GM18873 (cell line): ENCODE data around the gene TLCD3B.

Source experiments
- ATAC-seq: cut with Tn5 transposase; IDR thresholded peaks from one replicate; pipeline ENCODE4 v1.9.1; 2021; ENCODE audit warnings: mild to moderate bottlenecking, moderate library complexity, moderate number of reproducible peaks; ENCODE audit not compliant: unreplicated experiment, low FRiP score

Gene TLCD3B

GRCh38 chr16:29991571-29991904, 39.5 kb downstream of the TLCD3B start:
- no peak for ATAC-seq

- no peak for ATAC-seq
These were observed 40.0 kb downstream of the TLCD3B start for GRCh38 chr16:29990883-29991570.

- no peak for ATAC-seq
These were observed 41.0 kb downstream of the TLCD3B start for GRCh38 chr16:29990034-29990433.

GRCh38 chr16:29989111-29989858, 41.8 kb downstream of the TLCD3B start:
- no peak for ATAC-seq

DNA sequence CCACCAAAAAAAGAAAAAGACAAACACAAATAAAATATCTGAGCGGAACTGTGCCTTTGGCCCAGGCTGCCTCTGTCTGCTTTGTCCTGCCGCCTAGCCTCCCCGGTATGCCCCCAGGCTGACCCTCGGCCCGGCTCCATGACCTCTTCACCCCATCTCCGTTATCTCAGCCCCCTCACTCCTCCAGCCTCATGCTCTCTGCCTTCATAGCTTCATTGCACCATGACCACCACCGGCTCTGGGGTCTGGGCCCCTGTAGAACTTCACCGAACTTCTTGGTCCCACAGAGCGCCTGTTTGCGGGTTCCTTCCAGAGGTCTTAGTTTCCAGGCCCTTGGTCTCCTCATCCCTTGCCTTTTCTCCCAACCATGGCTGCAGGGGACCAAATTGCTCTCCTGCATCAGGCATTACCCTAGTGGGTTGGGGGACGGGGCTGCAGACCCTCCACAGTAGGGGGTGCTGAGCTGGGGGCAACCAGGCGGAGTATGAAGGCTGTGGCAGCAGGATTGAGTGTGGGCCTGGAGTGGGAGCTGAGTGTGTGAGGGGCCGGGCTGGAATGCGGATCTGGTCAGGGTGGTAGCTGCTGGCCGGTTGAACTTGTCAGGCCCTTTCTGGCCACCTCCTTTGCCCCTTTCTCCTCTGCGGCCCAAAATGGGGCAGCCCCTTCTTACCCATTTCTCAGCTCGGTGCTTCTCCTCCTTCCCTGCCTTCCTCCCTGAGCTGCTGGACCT, 42.6 kb downstream of the TLCD3B start:
- ATAC-seq, result no peak

DNA sequence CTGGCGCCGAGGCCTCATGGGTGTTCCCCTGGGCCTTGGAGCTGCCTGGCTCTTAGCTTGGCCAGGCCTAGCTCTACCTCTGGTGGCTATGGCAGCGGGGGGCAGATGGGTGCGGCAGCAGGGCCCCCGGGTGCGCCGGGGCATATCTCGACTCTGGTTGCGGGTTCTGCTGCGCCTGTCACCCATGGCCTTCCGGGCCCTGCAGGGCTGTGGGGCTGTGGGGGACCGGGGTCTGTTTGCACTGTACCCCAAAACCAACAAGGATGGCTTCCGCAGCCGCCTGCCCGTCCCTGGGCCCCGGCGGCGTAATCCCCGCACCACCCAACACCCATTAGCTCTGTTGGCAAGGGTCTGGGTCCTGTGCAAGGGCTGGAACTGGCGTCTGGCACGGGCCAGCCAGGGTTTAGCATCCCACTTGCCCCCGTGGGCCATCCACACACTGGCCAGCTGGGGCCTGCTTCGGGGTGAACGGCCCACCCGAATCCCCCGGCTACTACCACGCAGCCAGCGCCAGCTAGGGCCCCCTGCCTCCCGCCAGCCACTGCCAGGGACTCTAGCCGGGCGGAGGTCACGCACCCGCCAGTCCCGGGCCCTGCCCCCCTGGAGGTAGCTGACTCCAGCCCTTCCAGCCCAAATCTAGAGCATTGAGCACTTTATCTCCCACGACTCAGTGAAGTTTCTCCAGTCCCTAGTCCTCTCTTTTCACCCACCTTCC, 43.5 kb downstream of the TLCD3B start:
- no peak for ATAC-seq

DNA sequence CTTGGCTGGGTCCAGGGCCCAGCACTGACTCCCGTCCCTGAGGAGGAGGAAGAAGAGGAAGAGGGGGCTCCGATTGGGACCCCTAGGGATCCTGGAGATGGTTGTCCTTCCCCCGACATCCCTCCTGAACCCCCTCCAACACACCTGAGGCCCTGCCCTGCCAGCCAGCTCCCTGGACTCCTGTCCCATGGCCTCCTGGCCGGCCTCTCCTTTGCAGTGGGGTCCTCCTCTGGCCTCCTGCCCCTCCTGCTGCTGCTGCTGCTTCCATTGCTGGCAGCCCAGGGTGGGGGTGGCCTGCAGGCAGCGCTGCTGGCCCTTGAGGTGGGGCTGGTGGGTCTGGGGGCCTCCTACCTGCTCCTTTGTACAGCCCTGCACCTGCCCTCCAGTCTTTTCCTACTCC, 44.1 kb downstream of the TLCD3B start:
- ATAC-seq, result no peak

DNA sequence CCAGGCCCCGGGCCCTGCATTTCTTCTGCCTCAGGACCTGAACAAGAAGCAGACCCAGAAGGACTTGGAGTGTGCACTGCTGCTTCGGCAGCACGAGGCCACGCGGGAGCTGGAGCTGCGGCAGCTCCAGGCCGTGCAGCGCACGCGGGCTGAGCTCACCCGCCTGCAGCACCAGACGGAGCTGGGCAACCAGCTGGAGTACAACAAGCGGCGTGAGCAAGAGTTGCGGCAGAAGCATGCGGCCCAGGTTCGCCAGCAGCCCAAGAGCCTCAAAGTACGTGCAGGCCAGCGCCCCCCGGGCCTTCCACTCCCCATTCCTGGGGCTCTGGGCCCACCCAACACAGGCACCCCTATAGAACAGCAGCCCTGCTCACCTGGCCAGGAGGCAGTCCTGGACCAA, 44.8 kb downstream of the TLCD3B start:
- no peak for ATAC-seq

DNA sequence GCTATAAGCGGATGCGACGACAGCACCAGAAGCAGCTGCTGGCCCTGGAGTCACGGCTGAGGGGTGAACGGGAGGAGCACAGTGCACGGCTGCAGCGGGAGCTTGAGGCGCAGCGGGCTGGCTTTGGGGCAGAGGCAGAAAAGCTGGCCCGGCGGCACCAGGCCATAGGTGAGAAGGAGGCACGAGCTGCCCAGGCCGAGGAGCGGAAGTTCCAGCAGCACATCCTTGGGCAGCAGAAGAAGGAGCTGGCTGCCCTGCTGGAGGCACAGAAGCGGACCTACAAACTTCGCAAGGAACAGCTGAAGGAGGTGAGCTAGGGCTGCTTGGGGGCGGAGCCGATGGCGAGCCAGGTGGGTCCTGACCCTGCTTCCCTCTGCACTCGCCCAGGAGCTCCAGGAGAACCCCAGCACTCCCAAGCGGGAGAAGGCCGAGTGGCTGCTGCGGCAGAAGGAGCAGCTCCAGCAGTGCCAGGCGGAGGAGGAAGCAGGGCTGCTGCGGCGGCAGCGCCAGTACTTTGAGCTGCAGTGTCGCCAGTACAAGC, 45.7 kb downstream of the TLCD3B start:
- no peak for ATAC-seq

DNA sequence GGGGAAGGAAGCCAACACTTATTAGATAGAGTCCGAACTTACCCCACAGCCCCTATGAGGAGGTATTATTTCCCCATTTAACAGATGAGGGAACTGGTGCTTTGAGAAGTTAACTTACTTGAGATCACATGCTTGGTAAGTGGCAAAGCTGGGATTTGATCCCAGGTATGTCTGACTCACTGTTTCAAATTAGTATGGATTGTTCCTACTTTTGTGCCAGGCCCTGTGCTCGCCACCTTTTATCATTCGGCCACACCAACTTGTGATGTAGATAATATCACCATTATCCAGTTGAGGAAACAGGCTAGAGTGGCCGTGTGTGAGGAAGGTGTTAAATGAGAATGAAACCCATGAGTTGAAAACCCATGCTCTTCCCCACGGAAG, 46.3 kb downstream of the TLCD3B start:
- no peak for ATAC-seq

- no peak for ATAC-seq
These were observed 46.8 kb downstream of the TLCD3B start for GRCh38 chr16:29984137-29984763.

- ATAC-seq, result no peak
These were observed 47.5 kb downstream of the TLCD3B start for GRCh38 chr16:29983420-29984136.

- ATAC-seq, result no peak
These were observed 48.3 kb downstream of the TLCD3B start for GRCh38 chr16:29982560-29983419.

- no peak for ATAC-seq
These were observed 52.4 kb downstream of the TLCD3B start for GRCh38 chr16:29978564-29979270.

- ATAC-seq, result no peak
These were observed 53.0 kb downstream of the TLCD3B start for GRCh38 chr16:29978081-29978480.

DNA sequence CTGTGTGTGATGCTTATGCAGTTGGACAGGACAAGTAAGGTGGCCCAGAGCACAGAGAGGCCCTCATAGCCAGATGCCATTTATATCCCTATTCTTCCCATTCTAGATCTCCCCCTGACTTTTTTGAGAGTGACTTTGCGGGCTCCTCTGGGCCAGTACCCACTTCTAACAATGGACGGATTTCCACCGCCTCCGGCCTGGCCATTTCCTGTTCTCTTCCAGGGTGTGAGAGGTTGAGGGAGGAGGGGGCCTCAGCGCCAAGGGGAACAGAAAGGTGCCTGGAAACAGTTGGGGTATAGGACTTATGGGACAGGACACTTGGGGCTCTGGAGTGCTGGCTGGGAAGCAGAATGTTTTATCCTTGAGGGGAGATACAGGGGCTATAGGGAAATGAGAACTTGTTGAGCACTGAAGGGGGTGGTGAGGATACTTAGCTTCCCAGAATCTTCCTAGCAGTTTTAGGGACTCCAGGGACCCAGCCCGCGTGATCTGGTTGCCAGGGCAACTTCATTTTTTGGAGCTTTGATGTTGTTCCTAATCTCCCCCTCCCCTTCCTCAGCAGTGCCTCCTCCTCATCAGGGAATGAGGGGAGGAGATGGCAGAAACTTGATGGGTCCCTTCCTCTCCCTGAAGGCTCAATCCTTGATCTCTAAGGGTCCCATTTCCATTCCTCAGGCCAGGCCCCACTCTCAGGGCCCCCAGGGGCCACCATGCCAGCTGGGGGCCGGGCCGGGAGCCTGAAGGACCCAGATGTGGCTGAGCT, 53.8 kb downstream of the TLCD3B start:
- no peak for ATAC-seq

DNA sequence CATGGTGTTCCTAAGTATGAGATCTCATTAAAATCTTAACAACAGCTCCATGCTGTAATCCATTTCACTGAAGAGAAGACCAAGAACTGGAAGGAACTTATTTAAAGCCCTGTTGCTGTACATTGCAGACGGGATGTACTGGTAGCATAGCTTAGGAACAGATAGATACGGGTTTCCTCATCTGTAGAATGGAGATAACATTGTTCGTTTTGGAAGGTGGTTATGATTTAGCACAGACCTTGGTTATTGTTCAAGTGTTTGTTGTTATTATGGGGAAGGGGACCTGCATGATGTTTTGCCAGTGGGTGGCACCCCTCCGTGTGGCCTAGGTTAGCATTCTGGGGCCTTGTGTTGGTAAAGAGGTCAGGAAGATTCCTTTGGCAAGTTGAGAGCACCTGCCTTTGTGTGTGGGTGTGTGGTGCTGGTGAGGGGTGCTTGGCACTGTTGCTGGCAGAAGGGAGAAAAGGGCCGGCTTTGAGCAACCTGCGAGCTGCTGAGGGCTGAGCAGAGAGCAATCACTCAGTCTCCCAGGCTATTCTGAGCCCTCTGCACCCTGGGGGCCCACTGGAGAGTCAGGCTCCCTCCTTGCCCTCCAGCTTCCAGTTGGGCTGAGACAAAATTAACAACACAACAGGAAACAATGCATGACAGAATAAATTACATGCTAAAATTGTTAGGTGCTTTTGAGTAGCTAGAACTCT, 55.1 kb downstream of the TLCD3B start:
- no peak for ATAC-seq
